ENCODE measurements around the gene JAKMIP1.

The JAKMIP1 gene

DNA sequence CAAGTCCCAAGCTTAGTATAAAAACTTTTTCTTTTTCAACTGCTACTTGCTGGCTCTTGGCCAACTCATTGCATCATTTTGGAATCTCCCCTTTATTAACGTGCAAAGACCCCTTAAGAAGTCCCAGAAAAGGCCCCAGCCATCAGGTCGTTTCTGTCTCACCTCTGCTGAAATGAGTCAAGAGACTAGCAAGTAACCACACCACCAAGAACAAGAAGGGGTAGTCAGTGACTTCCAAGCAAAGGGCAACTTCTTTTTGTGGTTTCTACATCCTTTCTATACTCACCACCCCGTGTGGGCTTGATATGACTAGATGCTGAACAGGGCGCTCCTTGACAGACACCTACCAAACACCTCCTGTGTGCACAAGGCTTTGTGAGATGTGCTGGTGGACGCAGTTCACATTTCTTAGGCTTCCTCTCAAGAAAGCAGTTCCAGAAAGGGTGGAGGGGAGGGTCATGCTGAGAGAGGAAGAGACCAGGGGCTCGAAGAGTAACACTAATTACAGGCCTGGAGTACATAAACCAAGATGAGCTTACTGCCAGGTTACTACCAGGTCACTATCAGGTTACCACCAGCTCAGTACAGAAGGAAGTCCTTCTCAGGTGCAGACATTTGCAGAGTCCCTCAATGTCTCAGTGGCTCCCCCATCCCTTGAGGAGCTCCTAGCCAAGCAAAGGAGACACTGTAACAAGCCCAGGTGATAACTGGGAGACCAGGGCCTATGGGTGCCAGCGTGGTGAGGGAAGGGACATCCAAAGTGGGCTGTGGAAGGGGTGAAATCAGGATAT is 19.3 kb downstream of the JAKMIP1 start:
- no peak for DNase-seq (ENCODE audit: low spot score)

DNA sequence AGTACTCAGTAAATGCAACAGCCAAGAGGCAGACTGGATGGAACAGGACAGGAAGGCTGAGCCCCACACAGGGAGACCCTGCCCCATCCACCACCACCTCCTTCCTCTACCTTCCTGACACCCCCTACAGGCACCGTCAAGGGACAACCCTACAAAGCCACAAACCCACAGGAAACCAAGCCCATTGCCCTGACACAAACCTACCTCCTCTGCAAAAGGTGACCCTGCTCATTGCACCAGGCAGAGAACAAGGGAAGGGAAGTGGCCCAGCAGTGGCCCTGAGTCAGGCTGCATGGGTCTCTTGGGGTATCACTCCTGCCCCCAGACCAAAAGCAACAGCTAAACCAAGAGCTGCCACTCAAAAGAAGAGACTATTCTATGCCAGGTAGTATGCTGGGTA is 21.0 kb downstream of the JAKMIP1 start:
- DNase-seq (ENCODE audit: low spot score): no peak

DNA sequence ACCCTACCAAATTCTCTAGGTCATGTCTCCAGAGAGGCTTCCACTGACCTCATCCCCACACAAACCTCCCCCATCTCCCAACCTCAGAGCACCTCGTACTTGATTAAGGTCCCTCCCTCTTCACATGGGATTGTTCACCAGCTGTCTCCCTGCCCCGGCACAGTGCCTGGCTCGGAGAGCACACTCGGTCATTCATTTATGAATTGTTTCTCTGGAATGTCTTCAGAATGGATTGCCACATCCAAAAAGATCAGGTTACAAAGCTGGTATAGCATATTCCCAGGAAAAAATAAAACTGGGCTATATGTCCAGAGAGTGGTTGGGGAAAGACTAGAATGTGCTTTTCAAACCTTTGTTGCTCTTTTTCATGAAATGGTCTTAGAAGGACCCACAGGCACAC is 21.6 kb downstream of the JAKMIP1 start:
- no peak for DNase-seq (ENCODE audit: low spot score)

DNA sequence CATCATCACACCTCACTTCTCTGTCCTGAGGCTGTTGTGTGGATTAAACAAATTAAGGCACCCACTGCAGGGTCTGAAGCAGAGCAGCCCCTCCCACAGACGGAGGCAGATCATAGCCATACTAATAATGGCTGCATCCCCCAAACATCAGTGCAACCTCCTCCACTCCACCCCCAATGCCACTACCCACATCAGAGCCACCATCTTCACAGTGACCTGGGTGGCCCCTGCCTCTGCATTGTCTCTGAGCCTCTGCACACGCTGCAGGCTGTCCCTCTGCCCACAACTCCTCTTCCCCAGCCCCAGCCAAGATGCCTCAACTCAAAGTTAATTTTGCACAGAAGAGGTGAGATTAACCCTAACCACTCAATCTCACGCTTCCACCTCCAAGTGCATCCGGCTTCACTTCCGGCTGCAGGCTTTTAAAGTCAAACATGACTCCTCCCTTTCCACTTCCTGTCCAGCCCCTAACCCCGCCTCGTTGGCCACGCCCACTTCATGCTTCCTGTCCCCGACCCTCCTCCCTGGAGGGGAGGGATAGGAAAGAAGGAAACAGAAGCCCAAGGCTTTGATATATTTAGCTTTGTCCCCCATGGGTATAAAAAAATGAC is 22.7 kb downstream of the JAKMIP1 start:
- DNase-seq (ENCODE audit: low spot score): peak; percentile 7

- DNase-seq (ENCODE audit: low spot score): no peak
Measured at GRCh38 chr4:6175426-6175825, 24.9 kb downstream of the JAKMIP1 start.

GRCh38 chr4:6172927-6173200 is 27.5 kb downstream of the JAKMIP1 start:
- no peak for DNase-seq (ENCODE audit: low spot score)

- no peak for DNase-seq (ENCODE audit: low spot score)
Measured at GRCh38 chr4:6172093-6172926, 28.0 kb downstream of the JAKMIP1 start.

GRCh38 chr4:6169239-6169638 is 31.1 kb downstream of the JAKMIP1 start:
- no peak for DNase-seq (ENCODE audit: low spot score)

DNA sequence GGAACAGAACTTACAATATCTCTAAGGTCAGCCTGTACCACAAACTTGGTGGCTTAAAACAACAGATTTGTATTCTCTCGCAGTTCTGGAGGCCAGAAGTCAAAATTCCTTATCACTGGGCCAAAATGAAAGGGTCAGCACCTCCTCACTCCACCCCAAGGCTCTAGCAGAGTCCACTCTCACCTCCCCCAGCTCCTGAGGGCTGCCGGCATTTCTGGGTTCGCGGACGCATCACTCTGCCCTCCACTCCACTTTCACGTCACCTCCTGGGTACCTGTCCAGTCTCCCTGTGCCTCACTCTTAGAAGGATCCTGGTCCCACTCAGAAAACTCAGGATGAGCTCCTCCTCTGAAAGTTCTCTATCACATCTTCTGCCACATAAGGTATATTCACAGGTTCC is 34.6 kb downstream of the JAKMIP1 start:
- DNase-seq (ENCODE audit: low spot score): no peak

DNA sequence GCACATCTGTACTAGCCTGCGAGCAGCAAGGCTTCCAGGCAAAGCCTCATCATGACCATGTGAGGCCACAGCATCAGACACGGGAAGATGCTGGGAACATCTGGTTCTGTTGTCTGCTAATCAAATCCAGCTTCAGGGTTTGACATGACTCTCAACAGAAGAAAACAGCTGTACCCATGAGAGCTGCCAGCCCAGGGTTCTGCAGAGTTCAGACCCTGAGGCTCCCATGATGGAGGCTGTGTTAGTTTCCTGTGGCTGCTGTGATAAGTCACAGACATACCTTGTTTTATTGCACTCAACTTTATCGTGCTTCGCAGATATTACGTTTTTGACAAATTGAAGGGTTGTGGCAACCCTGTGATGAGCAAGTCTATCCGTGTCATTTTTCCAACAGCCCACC is 37.5 kb downstream of the JAKMIP1 start:
- DNase-seq (ENCODE audit: low spot score): no peak

GRCh38 chr4:6161921-6162464 is 38.4 kb downstream of the JAKMIP1 start:
- DNase-seq (ENCODE audit: low spot score): no peak

GRCh38 chr4:6160536-6160935 is 39.8 kb downstream of the JAKMIP1 start:
- no peak for DNase-seq (ENCODE audit: low spot score)

DNA sequence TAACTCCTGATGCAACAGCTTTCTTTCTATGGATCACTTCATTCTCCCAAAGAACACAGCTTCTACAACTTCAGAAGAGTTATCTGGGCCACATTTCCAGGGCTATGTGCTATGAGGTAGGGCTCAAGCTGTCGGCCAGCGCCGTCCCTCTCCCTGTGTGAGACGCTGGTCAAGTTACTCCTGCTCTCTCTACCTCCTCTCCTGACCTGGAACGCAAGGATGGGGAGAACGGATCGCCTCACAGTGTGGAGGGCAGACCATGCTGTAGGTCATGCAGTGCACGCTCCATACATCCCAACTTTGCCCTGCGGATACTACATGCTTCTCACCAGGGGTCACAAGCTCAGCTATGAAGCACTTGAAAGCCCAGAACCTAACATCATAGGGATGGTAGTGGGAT is 42.4 kb downstream of the JAKMIP1 start:
- no peak for DNase-seq (ENCODE audit: low spot score)

DNA sequence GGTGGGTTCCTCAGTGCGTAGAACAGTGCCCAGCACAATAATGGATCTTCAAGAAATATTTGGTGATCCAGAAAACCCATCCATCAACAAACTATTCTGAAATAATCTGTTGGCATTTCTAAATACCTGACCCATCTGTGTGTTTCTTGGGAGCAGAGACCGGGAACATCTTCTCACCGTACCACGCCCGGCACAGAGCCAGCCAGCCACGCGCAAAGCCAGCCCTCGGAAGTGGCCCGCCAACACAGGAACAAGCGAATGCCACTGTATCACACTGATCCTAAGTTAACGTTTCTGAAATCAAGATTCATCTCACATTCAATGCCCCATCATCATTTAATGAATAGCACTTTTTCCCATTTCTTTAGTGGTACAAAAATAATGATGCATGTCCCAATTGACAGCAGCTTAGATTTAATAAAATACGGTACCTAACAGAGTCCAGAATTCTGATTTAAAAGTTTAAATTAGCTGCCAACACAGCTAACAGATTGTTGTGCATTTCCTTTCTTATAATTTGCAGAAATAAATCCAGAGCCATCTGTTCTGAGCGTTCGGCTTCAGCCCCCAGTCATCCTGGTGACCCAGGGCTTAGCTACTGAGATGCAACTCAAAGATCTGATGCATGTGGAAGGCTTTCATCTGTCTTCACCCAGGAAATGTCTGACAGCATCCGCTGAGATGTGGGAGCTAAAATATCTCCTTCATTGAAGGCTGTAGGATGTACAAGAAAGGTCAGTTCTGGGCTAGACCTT is 44.2 kb downstream of the JAKMIP1 start:
- DNase-seq (ENCODE audit: low spot score): no peak

DNA sequence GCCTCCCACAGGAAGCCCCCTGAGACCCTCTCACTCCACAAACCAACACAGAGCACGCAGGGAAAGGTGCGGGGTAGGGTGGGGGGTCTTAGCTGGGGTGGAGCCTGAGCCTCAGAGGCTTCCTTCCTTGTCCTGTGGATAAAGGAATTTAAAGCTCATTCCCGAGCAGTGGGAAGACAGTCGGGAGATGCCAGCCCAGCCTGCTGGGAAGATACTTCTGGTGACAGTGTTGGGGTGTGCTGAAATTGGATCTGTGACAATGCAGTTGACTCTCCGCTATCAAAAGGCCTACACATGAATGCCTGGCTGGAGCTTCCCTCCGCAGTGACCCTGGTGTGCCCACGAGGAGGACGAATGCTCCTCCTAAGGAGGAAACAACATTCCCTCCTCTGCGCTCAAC is 45.5 kb downstream of the JAKMIP1 start:
- no peak for DNase-seq (ENCODE audit: low spot score)

DNA sequence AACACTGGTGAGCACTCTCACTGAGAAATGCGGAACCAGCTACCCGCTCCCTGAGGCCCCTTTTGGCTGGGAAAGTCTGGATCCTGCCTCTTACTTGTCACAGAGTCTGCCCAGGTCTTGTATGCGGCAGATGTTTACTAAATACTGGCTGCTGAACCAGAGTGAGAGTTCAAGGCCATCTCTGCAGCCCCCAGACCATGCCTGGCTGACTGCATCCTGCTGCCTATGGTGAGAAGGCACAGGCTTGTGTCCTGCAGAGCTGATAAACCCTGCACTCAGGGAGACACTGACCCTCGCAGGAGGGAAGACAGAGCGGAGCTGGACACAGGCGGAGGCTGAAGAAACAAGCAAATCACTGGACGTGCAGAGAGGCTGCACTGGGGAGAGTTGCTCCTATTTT is 46.5 kb downstream of the JAKMIP1 start:
- no peak for DNase-seq (ENCODE audit: low spot score)

GRCh38 chr4:6152869-6153705 is 47.3 kb downstream of the JAKMIP1 start:
- DNase-seq (ENCODE audit: low spot score): no peak

DNA sequence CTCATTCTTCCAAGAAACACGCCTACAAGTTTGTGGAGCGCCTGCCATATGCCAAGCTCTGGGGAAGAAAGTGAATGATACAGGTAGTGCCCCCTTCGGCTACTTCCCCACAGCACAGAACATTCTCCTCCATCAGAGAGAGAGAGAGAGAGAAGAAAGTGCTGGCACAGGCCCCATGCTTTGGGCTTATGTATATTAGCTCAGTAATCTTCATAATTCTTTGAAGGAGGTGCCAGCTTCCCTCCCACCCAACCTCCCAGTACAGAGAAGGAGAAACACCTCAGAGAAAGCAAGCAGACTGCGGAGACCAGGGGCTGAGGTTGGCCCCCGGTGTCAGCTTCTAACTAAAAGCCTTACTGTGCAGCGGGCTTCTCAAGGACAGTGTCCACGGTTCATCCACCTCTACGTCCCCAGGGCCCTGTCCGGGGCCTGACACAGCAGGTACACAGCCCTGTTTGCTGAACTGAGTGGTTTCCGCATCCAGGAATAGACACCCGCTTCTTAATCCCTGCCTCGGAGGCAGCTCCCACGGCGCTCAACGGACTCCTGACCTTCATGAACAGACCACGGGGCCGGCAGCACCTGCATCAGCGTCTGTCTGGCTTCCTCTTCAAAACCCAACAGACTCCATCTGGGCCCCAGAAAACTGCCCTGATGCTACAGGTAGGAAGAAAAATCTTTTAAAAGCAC is 50.2 kb downstream of the JAKMIP1 start:
- DNase-seq (ENCODE audit: low spot score): no peak

DNA sequence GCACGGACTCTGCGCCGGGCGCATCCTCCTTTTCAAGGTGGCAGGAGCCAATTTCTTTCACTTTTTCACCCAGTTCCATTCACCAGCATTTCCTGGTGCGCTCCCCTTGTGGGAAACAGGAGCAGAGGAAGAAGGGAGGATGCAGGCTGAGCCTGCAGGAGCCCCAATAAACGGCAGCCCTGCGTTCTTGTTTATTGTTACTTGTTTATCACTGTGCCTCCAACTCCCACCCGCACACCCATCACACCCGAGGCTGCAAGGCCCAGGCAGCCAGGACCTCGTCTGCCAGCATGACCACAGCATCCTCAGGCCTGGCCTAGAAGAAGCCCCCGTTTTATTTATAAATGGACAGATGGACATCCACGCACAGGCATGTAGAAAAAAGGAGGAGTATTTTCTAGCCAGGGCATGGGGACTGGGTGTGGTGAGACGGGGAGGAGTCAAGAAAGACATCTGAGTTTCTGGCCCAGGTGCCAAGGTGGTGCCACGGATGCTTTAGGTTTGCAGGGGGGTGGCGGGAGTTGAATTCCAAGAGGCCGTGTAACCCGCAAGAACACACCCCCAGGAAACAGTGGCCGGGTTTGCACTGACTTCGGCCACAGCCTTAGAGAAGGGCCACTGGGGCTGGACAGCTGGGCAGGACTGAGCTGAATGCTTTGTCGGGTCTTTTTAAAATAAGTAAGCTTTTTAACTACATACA is 51.7 kb downstream of the JAKMIP1 start:
- DNase-seq (ENCODE audit: low spot score): no peak

DNA sequence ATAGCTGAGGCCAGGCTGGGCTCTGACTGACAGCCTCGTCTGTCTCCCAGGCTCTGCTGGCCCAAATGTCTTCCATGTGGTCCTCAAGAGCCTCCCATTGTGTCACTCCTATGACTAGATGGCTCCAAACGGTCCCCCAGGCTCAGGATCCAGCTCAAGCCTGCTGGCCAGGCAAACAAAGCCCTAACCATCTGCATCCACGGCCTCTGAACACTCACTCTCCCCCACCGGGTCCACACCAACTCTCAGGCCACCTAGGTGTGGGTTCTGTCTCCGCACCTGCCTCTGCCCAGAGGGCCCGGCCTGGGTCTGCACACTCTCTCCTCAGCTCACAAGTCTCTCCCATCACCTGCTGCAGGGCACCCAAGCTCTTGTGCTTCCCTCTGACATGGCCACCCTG is 52.9 kb downstream of the JAKMIP1 start:
- DNase-seq (ENCODE audit: low spot score): no peak

All from RKO (cell line).